HEK293T (cell line): ENCODE measurements around the gene MOGAT3.

Source experiments
- CTCF ChIA-PET: fragments of 350-600 bp; formaldehyde crosslinking; extraction: SDS; loops from one replicate; lab custom pipeline; 2021; ENCODE audit warnings: antibody characterized with exemption, inconsistent platforms; lab: Yijun Ruan, JAX
- POLR2A ChIA-PET: fragments of 350-600 bp; formaldehyde crosslinking; extraction: SDS; loops from one replicate; lab custom pipeline; 2020; ENCODE audit warnings: antibody characterized with exemption, inconsistent platforms; lab: Yijun Ruan, JAX
- DNase-seq: peaks from one replicate; pipeline ENCODE4 v3.0.0; 2012; ENCODE audit warnings: mixed read lengths; ENCODE audit errors: extremely low spot score
- ARNT ChIP-seq: fragments of 450-650 bp; IDR thresholded peaks from 2 replicates; pipeline ENCODE4 v1.6.1; 2017; ENCODE audit warnings: mild to moderate bottlenecking
- BHLHE40 ChIP-seq: fragments of 450-650 bp; IDR thresholded peaks from 2 replicates; pipeline ENCODE4 v1.6.1; 2016; ENCODE audit warnings: mild to moderate bottlenecking, moderate library complexity, borderline replicate concordance
- CTBP1 ChIP-seq: fragments of 450-650 bp; IDR thresholded peaks from 2 replicates; pipeline ENCODE4 v1.6.1; 2016; ENCODE audit warnings: borderline replicate concordance
- ELF4 ChIP-seq: fragments of 450-650 bp; IDR thresholded peaks from 2 replicates; pipeline ENCODE4 v1.6.1; 2017; ENCODE audit warnings: antibody characterized with exemption
- FOXA1 ChIP-seq: fragments of 450-650 bp; IDR thresholded peaks from 2 replicates; pipeline ENCODE4 v1.6.1; 2016; ENCODE audit warnings: mild to moderate bottlenecking
- FOXK2 ChIP-seq: fragments of 450-650 bp; IDR thresholded peaks from 2 replicates; pipeline ENCODE4 v1.6.1; 2016; ENCODE audit warnings: mild to moderate bottlenecking
- FOXM1 ChIP-seq: fragments of 450-650 bp; IDR thresholded peaks from 2 replicates; pipeline ENCODE4 v1.6.1; 2017; ENCODE audit warnings: mild to moderate bottlenecking, borderline replicate concordance
- HDGF ChIP-seq: fragments of 450-650 bp; IDR thresholded peaks from 2 replicates; pipeline ENCODE4 v1.6.1; 2017; ENCODE audit warnings: antibody characterized with exemption, borderline replicate concordance
- L3MBTL2 ChIP-seq: fragments of 450-650 bp; conservative IDR thresholded peaks from 2 replicates; pipeline ENCODE4 v1.6.1; 2016; ENCODE audit warnings: mild to moderate bottlenecking
- LEF1 ChIP-seq: fragments of 450-650 bp; IDR thresholded peaks from 2 replicates; pipeline ENCODE4 v1.6.1; 2017; ENCODE audit warnings: mild to moderate bottlenecking, borderline replicate concordance
- NFRKB ChIP-seq: fragments of 450-650 bp; IDR thresholded peaks from 2 replicates; pipeline ENCODE4 v1.6.1; 2016; ENCODE audit warnings: mild to moderate bottlenecking, moderate library complexity
- SP1 ChIP-seq: fragments of 450-650 bp; IDR thresholded peaks from 2 replicates; pipeline ENCODE4 v1.6.1; 2017
- SUZ12 ChIP-seq: fragments of 450-650 bp; IDR thresholded peaks from 2 replicates; pipeline ENCODE4 v1.6.1; 2016; ENCODE audit warnings: mild to moderate bottlenecking
- TARDBP ChIP-seq: fragments of 450-650 bp; IDR thresholded peaks from 2 replicates; pipeline ENCODE4 v1.6.1; 2016
- ZNF384 ChIP-seq: fragments of 450-650 bp; IDR thresholded peaks from 2 replicates; pipeline ENCODE4 v1.6.1; 2016
- TF ChIP-seq, protein P1 (sequence below): fragments of 450-650 bp; IDR thresholded peaks from 2 replicates; pipeline ENCODE4 v1.6.1; 2016

The MOGAT3 gene

DNA sequence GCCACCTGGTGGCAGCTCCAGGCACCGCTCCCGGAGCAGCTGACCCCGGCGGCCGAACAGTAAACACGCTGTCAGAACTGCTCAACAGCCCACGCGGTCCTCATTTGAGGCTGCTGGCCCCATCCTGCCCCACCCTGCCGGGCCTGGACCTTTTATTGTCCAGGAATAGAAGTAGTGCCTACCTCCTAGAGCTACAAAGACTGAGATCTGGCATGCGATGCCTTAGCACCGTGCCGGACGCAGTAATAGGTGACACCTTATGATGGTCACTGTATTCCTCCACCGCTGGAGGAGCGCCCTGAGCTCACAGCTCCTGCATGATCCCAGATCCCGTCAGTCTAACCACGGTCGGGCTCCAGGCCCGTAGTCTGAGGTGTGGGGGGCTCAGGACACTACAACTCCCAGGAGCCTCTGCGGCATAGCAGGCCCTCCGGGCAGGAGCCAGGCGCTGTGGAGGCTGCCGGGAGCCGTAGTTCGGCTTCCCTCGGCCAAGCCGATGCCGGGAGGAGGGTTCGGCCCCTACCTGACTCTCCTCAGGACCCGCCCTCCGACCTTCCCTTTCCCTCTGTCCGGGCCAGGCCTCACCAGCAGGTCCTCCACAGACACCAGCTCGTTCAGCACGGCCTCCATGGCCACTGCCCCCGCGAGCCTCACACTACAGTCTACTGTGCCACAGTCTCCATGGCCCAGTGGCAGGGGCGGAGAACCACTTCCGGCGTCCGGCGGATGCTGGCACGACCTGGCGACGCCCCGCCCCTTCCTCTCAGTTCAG is 43.7 kb upstream of the MOGAT3 start, which contains the start of gene FIS1:
Gene FIS1 (minus strand): TSS at position 707 of the 772 bp plus-strand sequence. CDS start 77 bp downstream, at position 630.
- CTCF ChIA-PET, result interaction anchor here (0.5 to 2.5 kb wide), 10 partner anchors 25 to 162 kb away, joined by 3 to 12 read pairs (median 4); partner anchors contain the start of genes PLOD3 and ZNHIT1
- POLR2A ChIA-PET, result interaction anchor here (0.8 to 4.5 kb wide), 14 partner anchors 7 to 369 kb away, joined by 3 to 38 read pairs (median 5); partner anchors contain the start of genes IFT22, PLOD3 and ZNHIT1
- peak; percentile 83 for DNase-seq
- TF ChIP-seq L3MBTL2, result peak; percentile 83
- no peak for TF ChIP-seq CTBP1
- TF ChIP-seq ELF4, result peak; percentile 58

GRCh38 chr7:101243646-101244374 is 43.0 kb upstream of the MOGAT3 start:
- ChIA-PET POLR2A (interaction anchor here (0.8 to 4.5 kb wide), 12 partner anchors 8 to 368 kb away, joined by 3 to 38 read pairs (median 4); partner anchors contain the start of genes IFT22, PLOD3 and ZNHIT1), CTCF (interaction anchor here (0.5 to 2.5 kb wide), 11 partner anchors 9 to 163 kb away, joined by 3 to 12 read pairs (median 3); partner anchors contain the start of genes PLOD3 and ZNHIT1)
- TF ChIP-seq NFRKB, result no peak
- TF ChIP-seq ZNF384, result no peak
- no peak for TF ChIP-seq ELF4
- TF ChIP-seq ARNT, result no peak
- TF ChIP-seq TARDBP, result no peak
- no peak for TF ChIP-seq HDGF
- no peak for TF ChIP-seq CTBP1
- TF ChIP-seq FOXM1, result no peak
- TF ChIP-seq L3MBTL2, result no peak
- no peak for TF ChIP-seq SP1
- TF ChIP-seq, protein P1, sequence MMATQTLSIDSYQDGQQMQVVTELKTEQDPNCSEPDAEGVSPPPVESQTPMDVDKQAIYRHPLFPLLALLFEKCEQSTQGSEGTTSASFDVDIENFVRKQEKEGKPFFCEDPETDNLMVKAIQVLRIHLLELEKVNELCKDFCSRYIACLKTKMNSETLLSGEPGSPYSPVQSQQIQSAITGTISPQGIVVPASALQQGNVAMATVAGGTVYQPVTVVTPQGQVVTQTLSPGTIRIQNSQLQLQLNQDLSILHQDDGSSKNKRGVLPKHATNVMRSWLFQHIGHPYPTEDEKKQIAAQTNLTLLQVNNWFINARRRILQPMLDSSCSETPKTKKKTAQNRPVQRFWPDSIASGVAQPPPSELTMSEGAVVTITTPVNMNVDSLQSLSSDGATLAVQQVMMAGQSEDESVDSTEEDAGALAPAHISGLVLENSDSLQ, result no peak
- no peak for TF ChIP-seq FOXK2
- no peak for TF ChIP-seq LEF1
- no peak for TF ChIP-seq SUZ12
- no peak for TF ChIP-seq FOXA1
- TF ChIP-seq BHLHE40, result no peak
- DNase-seq, result no peak

DNA sequence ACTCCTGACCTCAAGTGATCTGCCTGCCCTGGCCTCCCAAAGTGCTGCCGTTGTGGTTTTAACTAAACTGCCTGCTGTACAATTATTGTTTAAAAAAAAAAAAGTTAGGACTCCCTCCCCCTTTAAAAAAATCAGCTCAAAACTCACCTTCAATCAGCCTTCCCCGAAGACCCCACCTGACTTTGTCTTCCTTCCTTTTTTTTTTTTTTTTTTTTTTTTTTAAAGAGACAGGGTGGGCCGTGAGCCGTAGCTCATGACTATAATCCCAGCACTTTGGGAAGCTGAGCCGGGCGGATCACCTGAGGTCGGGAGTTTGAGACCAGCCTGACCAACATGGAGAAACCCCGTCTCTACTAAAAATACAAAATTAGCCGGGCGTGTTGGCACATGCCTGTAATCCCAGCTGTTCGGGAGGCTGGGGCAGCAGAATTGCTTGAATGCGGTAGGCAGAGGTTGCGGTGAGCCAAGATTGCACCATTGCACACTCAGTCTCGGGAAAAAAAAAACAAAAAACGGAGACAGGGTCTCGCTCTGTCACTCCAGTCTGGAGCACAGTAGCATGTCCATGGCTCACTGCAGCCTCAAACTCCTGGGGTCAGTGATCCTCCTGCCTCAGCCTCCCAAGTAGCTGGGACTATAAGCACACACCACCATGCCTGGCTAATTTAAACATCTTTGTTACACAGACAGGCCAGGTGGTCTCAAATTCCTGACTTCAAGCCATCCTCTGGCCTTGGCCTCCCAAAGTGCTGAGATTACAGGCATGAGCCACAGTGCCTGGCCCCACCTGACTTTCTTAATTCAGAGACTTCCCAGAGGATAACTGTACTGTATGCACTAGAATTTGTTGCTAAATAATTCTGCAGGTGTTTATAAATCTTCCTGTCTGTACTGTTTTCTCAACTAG is 40.9 kb upstream of the MOGAT3 start:
- POLR2A ChIA-PET, result interaction anchor here (0.8 kb wide), 1 partner anchor 24 kb away, joined by 3 read pairs; the partner anchor contains the start of genes PLOD3 and ZNHIT1
- CTCF ChIA-PET, result no interaction called here
- no peak for TF ChIP-seq SUZ12
- no peak for TF ChIP-seq BHLHE40
- TF ChIP-seq TARDBP, result no peak
- TF ChIP-seq ELF4, result no peak
- TF ChIP-seq LEF1, result no peak
- TF ChIP-seq FOXA1, result no peak
- no peak for TF ChIP-seq NFRKB
- no peak for TF ChIP-seq ZNF384
- TF ChIP-seq HDGF, result no peak
- TF ChIP-seq FOXK2, result no peak
- TF ChIP-seq, protein P1, result no peak
- TF ChIP-seq SP1, result no peak
- no peak for TF ChIP-seq L3MBTL2
- no peak for TF ChIP-seq ARNT
- TF ChIP-seq FOXM1, result no peak
- TF ChIP-seq CTBP1, result no peak
- no peak for DNase-seq

DNA sequence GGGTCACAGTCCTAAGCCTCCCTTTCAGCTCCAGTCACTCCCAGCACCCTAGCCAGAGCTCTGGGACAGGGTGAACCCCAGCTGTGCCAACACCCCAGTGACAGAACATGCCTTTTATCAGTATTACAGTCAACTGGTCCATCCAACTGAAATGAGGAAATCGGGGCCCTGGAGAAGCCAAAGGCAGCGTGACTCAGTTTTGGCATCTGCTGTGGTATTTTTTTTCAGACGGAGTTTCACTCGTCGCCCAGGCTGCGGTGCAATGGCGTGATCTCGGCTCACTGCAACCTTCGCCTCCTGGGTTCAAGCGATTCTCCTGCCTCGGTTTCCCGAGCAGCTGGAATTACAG is 40.2 kb upstream of the MOGAT3 start:
- ChIA-PET CTCF (no interaction called here), POLR2A (interaction anchor here (0.8 kb wide), 1 partner anchor 23 kb away, joined by 3 read pairs; the partner anchor contains the start of genes PLOD3 and ZNHIT1)
- no peak for TF ChIP-seq SUZ12
- TF ChIP-seq HDGF, result no peak
- TF ChIP-seq CTBP1, result no peak
- no peak for TF ChIP-seq NFRKB
- TF ChIP-seq LEF1, result no peak
- TF ChIP-seq BHLHE40, result no peak
- TF ChIP-seq TARDBP, result no peak
- no peak for TF ChIP-seq SP1
- TF ChIP-seq L3MBTL2, result no peak
- TF ChIP-seq FOXA1, result no peak
- TF ChIP-seq ELF4, result no peak
- TF ChIP-seq, protein P1, result no peak
- no peak for TF ChIP-seq FOXM1
- no peak for TF ChIP-seq ZNF384
- no peak for TF ChIP-seq ARNT
- no peak for TF ChIP-seq FOXK2
- DNase-seq, result no peak
